ENCODE measurements around the gene CAMK1. TPM values are rescaled to one million over a fixed set of nuclear protein-coding genes. Genes with fewer than 3 reads are reported as not detected.

The CAMK1 gene
- total RNA-seq, 1 donor from 2014 or later = 42.5 TPM

- DNase-seq (ENCODE audit: extremely low spot score in 2 of 2) = no peak
- intact Hi-C loops (cut with DNase I) = loop anchor here (10.0 kb wide), 1 partner anchor 60 kb away; the partner anchor contains the start of gene BRPF1
- no peak overlapping the region for H3K27ac ChIP-seq
- H3K4me1 ChIP-seq = peaks cover 44% of the 10 kb centered on the region
- no peak overlapping the region for H3K4me3 ChIP-seq
- no peaks in the 10 kb centered on the region for H3K27me3 ChIP-seq
- peaks cover 0 to 29% of the 10 kb centered on the region in 2 donors for H3K36me3 ChIP-seq
- TF ChIP-seq CTCF (IDR thresholded peaks at IDR 0.05) (no peak), POLR2AphosphoS5 (IDR thresholded peaks at IDR 0.05; ENCODE audit: insufficient read depth in 1 of 2, low read depth in 1 of 2) (no peak), POLR2A (IDR thresholded peaks at IDR 0.05) (no peak)
- H3K9me3 ChIP-seq = no peaks in the 10 kb centered on the region
Measured at GRCh38 chr3:9794400-9794799, 24.7 kb upstream of the CAMK1 start.

- Histone ChIP-seq H3K27me3 (no peaks in the 10 kb centered on the region), H3K4me3 (peak overlapping the region; percentile 85 to 90), H3K36me3 (peaks cover 0 to 28% of the 10 kb centered on the region in 2 donors), H3K27ac (peak overlapping the region; percentile 95), H3K4me1 (peaks cover 44% of the 10 kb centered on the region), H3K9me3 (no peaks in the 10 kb centered on the region)
- no peak for DNase-seq (ENCODE audit: extremely low spot score in 2 of 2)
- TF ChIP-seq POLR2AphosphoS5 (IDR thresholded peaks at IDR 0.05; ENCODE audit: insufficient read depth in 1 of 2, low read depth in 1 of 2) = no peak
- no peak for TF ChIP-seq POLR2A (IDR thresholded peaks at IDR 0.05)
- no peak for TF ChIP-seq CTCF (IDR thresholded peaks at IDR 0.05)
- intact Hi-C loops (cut with DNase I) = loop anchor here (10.0 kb wide), 1 partner anchor 58 kb away; the partner anchor contains the start of gene BRPF1
Measured at GRCh38 chr3:9793161-9793781, 23.5 kb upstream of the CAMK1 start.

- TF ChIP-seq POLR2AphosphoS5 (IDR thresholded peaks at IDR 0.05; ENCODE audit: insufficient read depth in 1 of 2, low read depth in 1 of 2) (peak; percentile 90 to 91), CTCF (IDR thresholded peaks at IDR 0.05) (no peak), POLR2A (IDR thresholded peaks at IDR 0.05) (peak in 1 of 2 donors; percentile 50)
- H3K27ac ChIP-seq = peak within 1 kb of the TSS; percentile 95
- intact Hi-C loops (cut with DNase I) = loop anchor here (10.0 kb wide), 1 partner anchor 58 kb away; the partner anchor contains the start of gene BRPF1
- peaks cover 44% of the 10 kb centered on the region for H3K4me1 ChIP-seq
- H3K9me3 ChIP-seq = no peaks in the 10 kb centered on the region
- H3K27me3 ChIP-seq = no peaks in the 10 kb centered on the region
- peak within 1 kb of the TSS; percentile 85 to 90 for H3K4me3 ChIP-seq
- DNase-seq (ENCODE audit: extremely low spot score in 2 of 2) = no peak
- H3K36me3 ChIP-seq = peaks cover 0 to 26% of the 10 kb centered on the region in 2 donors
Measured at GRCh38 chr3:9792405-9793160, 22.8 kb upstream of the CAMK1 start, which contains the start of the genes ARPC4 and TADA3. TSS of gene ARPC4 (plus strand) at chr3:9793082. CDS start at chr3:9793122, 40 bp downstream. TSS of gene TADA3 (minus strand) at chr3:9792473. CDS start at chr3:9791466, 1,007 bp downstream.

GRCh38 chr3:9791790-9792404 is 22.1 kb upstream of the CAMK1 start:
- H3K27me3 ChIP-seq = no peaks in the 10 kb centered on the region
- H3K4me3 ChIP-seq = peak overlapping the region; percentile 85 to 90
- no peaks in the 10 kb centered on the region for H3K9me3 ChIP-seq
- H3K4me1 ChIP-seq = peaks cover 44% of the 10 kb centered on the region
- TF ChIP-seq POLR2AphosphoS5 (IDR thresholded peaks at IDR 0.05; ENCODE audit: insufficient read depth in 1 of 2, low read depth in 1 of 2) (no peak), POLR2A (IDR thresholded peaks at IDR 0.05) (no peak), CTCF (IDR thresholded peaks at IDR 0.05) (no peak)
- H3K27ac ChIP-seq = peak overlapping the region; percentile 95
- DNase-seq (ENCODE audit: extremely low spot score in 2 of 2) = no peak
- peaks cover 0 to 26% of the 10 kb centered on the region in 2 donors for H3K36me3 ChIP-seq
- intact Hi-C loops (cut with DNase I) = loop anchor here (10.0 kb wide), 1 partner anchor 57 kb away; the partner anchor contains the start of gene BRPF1
